GM18861 (cell line): Measurements from ENCODE around the gene PLS3.

Source experiments
- ATAC-seq: cut with Tn5 transposase; IDR thresholded peaks from one replicate; pipeline ENCODE4 v1.9.1; 2021; ENCODE audit not compliant: unreplicated experiment

Gene PLS3

DNA sequence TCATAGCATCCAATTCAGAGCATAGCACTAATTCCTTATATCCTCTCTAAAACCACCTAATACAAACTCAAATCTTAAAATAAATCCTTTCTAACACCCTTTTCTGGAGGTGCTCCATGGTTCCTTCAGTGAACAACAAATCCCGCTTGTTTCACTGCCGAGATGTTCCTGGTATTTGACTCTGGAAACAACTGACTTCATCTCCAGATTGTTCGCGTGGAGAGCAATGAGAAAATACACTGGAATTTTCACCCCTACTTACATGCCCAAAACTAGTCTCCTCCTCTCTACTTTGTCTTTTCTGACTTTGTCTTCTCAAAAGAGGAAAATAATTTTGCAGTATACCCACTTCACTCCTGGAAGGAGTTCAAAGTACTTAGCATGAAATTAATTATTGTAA, 129.0 kb downstream of the PLS3 start:
- ATAC-seq: no peak

DNA sequence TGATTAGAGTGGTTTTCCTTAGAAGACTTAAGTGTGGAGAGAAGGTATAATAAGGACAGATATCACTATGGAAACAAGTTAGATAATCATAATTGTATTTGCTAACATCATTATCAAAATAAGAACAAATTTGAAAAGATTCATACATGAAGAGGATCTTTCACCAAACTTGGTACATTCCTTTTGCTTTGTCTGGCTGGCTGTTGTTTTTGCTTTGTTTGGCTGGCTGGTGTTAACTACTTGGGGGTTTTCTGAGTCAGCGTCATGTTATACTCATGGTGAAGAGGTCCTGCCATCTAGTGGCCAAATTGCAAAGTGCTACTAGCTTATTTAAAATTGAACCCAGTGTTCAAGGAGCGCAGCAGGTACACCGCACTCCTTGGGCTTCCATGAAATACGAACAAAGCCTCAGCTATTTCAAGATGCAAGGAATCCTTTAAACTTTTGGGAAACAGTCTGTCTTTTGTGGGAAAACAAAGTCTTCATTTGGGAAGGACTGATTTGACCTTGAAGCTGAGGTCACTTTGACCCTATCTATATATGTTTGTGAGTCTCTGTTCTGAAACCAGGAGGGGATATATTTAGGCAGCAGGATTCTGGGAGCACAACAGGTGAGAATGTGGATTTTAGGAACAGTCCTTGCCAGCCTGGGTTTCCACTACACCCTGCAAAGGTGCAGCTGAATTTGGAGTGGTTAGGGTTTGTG, 129.7 kb downstream of the PLS3 start:
- ATAC-seq: peak; percentile 96

DNA sequence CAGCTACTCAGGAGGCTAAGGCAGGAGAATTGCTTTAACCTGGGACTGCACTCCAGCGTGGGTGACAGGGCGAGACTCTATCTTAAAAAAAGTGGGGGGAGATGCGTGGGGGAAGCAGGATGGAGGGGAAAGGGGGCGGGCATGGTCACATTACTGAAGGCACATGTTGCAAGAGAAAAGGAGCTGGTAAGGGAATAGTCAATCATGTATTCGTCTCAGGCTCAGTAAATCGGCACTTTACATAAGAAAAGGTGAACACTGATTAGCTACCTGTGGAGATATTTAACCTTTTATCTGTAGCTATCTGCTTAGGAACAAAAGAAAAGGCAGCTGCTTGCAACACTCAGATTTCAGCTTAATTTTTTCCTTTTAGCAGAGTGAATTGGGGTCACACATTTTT, 132.5 kb downstream of the PLS3 start:
- ATAC-seq: no peak

DNA sequence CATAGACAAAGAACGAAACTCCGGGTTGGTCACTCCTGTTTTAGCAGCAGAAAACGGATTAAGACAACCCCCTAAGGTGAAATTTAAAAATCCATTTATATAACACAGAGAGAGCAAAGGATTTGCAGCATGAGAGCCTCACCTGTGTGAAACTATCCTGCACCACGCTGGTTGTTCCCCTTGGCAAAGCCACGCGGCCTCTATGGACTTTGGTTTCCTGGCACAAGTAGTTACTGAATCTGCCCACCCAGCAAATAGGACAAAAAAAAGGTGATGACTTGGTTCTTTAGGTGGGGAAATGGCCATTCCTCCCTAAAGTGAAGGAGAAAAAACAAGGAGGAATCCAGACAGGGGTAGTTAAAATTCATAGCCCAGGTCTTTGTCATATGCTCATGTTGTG, 133.1 kb downstream of the PLS3 start:
- no peak for ATAC-seq

DNA sequence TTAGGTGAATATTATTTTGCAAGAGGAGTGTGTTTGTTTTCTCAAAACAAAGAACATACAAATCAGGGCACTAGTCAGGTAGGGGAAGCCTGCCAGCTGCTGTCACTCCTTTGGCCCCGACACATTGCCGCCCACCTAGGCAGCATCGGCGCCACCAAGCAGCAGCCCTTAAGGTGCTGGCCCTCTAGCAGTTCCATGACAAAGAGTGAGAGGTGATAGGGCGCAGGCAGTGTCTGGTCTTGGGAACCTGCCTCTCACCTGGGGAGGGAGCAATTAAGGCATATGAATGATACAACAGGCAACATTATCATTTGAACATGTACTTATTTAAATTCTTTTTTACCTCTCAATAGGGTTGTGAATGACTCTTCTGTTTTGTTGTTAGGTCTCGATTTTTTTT, 135.1 kb downstream of the PLS3 start:
- ATAC-seq: no peak

DNA sequence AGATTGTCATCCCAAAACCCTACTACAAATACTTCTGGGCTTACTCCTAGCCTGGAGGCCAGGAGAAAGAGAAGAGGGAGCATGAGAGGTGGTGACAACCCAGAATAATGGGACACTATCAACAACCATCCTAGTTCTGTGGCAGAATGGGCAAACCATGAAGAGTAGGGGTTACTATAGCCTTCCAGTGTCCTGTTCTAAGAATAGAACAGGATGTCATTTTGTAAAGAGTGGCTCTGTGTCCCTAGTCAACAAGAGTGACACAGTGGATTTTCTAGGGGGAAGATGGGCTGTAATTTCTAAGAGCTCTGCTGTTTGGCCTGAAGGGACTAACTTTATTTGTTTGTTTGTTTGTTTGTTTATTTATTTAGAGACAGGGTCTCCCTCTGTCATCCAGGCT, 136.0 kb downstream of the PLS3 start:
- no peak for ATAC-seq

DNA sequence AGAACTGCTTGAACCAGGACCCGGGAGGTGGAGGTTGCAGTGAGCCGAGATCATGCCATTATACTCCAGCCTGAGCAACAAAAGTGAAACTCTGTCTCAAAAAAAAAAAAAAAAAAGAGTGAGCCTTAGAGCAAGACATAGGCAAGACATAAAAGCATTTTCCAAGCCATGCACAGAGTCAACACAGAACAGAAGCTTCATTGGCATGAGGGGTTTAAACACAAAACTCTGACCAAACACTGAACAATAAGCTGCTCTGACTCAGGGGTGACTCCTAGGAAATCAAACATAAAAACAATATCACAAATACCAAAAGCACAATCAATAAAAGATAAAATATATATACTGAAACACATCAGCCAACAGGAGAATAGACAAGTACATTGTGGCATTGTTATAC, 136.8 kb downstream of the PLS3 start:
- no peak for ATAC-seq
